NAMALWA (cell line): ENCODE data around the gene PRAMEF8.
"Not testable (repeated sequence)": the region's sequence is repeated elsewhere in the genome, so short reads cannot be mapped to it uniquely, and the experiment has no call there.

ENCODE experiments used
- DNase-seq: peaks from one replicate; pipeline ENCODE4 v3.0.0-alpha.2; 2015; ENCODE audit warnings: low spot score

The PRAMEF8 gene

DNA sequence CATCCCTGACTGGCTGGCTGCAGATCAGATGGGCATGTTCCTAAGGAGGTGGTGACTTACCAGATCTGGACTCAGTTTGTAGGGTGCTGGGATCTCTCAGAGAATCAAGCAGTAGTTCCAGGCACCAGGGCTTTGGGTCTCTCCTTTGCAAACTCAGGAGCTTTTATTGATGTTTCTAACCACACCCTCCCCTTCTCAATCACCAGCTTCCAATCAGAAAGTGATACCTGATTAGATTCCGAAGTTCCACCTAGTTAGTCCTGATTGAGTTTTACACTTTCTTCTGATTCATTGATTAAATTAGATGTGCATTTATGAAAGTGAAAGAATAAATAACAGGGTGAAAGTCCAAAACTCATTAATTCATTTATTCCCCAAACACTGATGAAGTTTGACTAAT is at the start of gene PRAMEF8:
Gene PRAMEF8 (minus strand): TSS at position 101 of the 400 bp plus-strand sequence. CDS start 1,046 bp downstream, outside the sequence.
- DNase-seq = not testable (repeated sequence)

DNA sequence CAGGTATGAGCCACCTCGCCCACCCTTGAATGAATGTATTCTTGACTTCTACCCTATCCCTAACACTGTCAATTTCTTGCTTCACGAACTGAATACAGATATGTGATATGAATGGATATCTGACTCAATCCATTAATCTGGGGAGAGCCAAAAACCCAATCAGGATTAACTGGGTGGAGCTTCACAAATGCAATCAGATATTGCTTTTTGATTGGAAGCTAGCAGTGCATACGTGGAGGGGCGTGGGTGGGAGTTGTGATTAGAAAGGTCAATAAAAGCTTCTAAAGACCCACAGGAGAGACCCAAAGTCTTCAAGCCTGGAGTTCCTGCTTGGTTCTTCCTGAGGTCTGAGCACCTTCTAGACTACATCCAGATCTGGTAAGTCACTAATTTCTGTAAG is 30.3 kb upstream of the PRAMEF8 start, which contains the start of gene PRAMEF15:
Gene PRAMEF15 (plus strand): TSS at position 301 of the 400 bp plus-strand sequence. CDS start 2,827 bp downstream, outside the sequence.
- not testable (repeated sequence) for DNase-seq

DNA sequence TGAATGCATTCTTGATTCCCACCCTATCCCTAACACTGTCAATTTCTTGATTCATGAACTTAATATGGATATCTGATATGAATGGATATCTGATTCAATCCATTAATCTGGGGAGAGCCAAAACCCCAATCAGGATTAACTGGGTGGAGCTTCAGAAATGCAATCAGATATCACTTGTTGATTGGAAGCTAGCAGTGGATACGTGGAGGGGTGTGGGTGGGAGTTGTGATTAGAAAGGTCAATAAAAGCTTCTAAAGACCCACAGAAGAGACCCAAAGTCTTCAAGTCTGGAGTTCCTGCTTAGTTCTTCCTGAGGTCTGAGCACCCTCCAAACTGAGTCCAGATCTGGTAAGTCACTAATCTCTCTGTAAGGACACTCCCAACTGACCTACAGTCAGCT is 18.3 kb upstream of the PRAMEF8 start, which contains the start of gene PRAMEF33:
Gene PRAMEF33 (plus strand): TSS at position 301 of the 400 bp plus-strand sequence. CDS start 2,416 bp downstream, outside the sequence.
- not testable (repeated sequence) for DNase-seq

DNA sequence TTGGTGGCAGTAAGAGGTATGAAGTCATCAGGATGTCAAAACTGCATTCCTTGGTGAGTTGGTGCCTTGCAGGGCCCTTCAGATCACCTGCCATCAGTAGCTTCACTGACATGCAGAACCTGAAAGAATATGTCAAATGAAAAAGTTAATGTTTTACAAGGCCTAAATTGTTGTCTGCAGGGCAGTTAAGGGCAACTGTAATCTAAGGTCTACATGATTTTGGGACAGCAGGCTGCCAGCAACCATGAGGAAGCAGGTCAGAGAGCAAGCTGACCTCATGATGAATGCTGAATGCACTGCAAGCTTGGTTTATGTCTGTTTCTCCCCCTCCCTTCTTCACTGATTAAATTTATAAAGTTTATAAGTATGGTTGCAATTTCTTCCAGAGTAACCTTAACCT is 17.3 kb upstream of the PRAMEF8 start:
- DNase-seq = not testable (repeated sequence)

DNA sequence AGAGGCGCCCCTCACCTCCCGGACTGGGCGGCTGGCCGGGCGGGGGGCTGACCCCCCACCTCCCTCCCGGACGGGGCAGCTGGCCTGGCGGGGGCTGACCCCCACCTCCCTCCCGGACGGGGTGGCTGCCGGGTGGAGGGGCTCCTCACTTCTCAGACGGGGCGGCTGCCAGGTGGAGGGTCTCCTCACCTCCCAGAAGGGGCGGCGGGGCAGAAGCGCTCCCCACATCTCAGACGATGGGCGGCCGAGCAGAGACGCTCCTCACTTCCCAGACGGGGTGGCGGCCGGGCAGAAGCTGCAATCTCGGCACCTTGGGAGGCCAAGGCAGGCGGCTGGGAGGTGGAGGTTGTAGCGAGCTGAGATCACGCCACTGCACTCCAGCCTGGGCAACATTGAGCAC is 13.8 kb upstream of the PRAMEF8 start:
- not testable (repeated sequence) for DNase-seq

DNA sequence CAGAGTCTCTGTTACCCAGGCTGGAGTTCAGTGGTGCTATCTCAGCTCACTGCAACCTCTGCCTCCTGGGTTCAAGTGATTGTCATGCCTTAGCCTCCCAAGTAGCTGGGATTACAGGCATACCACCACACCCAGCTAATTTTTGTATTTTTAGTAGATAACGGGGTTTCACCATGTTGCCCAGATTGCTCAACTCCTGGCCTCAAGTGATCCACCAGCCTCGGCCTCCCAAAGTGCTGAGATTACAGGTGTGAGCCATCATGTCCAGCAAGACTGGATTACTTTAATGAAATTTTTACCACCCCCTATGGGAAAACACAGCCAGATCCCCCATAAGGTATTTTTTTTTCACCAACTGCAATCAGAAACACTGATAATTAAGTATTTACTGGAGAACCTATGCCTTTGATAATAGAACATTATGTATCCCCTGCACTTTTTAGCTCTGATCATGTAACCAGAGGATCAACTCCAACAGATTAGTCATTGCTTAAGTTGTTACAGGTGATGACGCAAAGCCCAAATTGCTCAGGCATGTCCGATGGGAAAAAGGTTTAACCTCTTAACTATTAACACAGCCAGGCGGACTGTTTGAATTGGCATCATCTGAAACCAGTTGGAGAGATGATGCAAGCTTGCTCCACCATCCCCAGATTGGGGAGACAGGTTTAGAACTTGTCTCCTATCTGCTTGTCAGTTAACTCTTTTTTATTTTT is 12.4 kb upstream of the PRAMEF8 start:
- not testable (repeated sequence) for DNase-seq

DNA sequence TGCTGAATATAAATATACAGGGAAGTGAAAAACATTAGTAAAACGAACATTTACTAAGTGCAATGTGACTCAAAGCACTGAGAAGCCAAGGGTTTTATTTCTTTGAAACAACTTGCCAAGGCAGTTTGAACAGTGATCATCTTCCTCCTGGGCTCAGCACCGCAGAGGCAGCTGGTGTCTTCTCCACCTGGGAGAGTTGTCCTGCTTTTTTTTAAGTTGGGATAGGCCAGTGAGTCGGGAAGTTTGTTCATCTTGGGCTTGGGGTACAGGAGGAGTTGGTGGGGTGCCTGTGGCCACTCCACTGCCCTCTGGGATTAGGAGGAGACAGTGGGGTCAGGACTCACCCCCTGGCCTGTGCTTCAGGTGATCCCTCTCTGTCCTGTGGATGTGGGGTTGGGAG is 4.1 kb upstream of the PRAMEF8 start:
- not testable (repeated sequence) for DNase-seq

DNA sequence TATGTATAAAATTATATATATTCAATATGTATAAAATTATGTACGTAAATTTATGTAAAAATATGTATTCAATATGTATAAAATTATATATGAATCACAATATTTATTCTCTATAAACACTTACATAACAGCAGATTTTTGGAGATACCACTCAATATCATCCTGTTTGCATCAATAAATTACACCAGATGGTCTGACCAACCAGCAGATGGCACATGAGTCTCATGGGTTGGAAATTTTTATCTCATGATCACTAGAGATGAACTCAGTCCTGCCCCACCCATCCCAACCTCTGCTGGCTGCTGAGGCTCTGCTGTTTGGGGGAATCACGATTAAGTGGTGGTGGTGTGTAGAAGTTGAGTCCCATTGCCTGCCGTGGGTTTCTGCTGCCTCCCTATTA is 5.3 kb downstream of the PRAMEF8 start:
- not testable (repeated sequence) for DNase-seq

DNA sequence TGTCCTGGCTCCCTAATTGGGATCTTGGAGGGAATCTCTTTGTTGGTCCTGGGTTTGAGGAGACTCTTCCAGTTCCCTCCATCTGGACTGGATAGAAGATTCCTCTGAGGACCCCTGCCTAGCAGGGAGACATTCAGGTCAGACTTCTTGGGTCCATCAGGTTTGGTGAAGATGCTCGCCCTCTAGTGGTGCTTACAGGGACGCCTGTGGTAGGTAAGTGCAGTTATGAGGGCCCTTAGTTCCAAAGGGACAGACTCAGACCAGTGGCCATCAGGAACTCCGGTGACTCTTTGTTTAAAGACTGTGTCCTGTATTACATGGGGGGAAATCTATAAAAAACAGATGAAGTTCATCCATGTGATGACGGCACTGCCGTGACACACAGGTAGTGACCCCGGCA is 7.9 kb downstream of the PRAMEF8 start:
- DNase-seq = peak; percentile 19

DNA sequence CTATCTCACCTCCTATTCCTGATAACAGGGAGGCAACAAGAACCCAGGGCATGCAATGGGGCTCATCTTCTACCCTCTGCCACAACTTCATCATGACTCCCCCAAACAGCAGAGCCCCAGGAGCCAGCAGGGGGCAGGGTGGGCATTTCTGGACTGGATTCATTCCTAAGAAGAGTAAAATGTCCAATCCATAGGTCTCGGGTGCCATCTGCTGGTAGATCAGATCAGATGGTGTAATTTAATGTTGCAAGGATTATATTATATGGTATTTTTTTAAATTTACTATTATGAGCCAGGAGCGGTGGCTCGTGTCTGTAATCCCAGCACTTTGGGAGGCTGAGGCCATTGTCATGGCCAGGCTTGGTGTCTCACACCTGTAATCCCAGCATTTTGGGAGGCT is 19.8 kb downstream of the PRAMEF8 start:
- DNase-seq = not testable (repeated sequence)

DNA sequence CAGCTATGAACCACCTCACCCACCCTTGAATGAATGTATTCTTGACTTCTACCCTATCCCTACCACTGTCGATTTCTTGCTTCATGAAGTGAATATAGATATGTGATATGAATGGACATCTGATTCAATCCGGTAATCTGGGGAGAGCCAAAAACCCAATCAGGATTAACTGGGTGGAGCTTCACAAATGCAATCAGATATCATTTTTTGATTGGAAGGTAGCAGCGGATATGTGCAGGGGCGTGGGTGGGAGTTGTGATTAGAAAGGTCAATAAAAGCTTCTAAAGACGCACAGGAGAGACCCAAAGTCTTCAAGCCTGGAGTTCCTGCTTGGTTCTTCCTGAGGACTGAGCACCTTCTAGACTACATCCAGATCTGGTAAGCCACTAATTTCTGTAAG is 31.0 kb downstream of the PRAMEF8 start, which contains the start of gene PRAMEF5:
Gene PRAMEF5 (plus strand): TSS at position 301 of the 400 bp plus-strand sequence. CDS start 5,071 bp downstream, outside the sequence.
- DNase-seq = not testable (repeated sequence)

DNA sequence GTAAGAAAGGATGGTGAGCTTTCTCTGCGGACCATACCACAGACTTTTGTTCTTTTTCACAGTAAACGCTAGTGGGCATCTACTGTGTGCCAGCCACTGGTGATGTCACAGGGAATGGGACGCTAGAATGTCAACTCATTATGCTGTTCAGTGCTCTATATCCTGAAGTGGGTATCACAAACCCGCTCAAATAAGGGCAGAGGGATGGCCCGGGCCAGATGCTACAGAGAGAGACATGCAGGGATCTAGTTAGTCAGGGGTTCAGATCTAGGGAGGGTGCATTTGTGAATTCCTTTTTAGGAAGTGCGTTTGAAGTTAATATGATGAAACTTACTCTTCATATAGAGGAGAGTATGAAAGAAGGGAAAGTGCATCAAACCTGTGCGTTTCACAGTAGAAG is 37.8 kb downstream of the PRAMEF8 start:
- not testable (repeated sequence) for DNase-seq

DNA sequence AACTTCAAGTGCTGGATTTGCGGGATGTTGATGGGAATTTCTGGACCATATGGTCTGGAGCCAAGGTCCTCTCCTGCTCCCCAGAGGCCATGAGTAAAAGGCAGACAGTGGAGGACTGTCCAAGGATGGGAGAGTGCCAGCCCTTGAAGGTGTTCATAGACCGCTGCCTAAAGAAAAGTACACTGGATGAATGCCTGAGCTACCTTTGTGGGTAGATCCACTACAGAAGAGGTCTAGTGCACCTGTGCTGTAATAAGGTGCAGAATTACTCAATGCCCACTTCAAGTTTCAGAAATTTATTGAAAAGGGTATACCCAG is 38.4 kb downstream of the PRAMEF8 start:
- not testable (repeated sequence) for DNase-seq

DNA sequence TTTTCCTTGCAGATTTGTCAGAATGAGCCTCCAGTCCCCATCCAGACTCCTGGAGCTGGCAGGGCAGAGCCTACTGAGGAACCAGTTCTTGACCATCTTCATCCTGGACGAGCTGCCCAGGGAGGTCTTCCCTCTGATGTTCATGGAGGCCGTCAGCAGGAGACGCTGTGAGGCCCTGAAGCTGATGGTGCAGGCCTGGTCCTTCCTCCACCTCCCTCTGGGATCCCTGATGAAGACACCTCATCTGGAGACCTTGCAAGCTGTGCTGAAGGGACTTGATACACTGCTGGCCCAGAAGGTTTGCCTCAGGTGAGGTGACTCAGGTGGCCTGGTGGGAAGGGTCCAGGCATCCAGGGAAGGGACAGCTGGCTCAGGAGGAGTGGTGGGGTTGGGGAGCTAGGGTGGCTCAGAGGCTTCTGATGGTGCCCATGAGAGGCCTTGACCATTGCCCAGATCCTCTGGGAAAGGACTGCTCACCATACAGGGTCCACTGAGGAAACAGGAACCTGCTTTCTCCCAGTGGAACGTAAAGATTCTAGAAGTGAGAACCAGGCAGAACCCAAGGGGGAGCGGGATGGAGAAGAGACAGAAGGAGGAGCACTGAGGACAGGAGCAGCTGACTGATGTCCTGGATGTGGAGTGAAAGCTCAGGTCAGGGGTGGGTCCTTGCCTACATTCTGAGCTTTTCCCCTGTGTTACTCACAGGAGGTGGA is 38.9 kb downstream of the PRAMEF8 start:
- not testable (repeated sequence) for DNase-seq

DNA sequence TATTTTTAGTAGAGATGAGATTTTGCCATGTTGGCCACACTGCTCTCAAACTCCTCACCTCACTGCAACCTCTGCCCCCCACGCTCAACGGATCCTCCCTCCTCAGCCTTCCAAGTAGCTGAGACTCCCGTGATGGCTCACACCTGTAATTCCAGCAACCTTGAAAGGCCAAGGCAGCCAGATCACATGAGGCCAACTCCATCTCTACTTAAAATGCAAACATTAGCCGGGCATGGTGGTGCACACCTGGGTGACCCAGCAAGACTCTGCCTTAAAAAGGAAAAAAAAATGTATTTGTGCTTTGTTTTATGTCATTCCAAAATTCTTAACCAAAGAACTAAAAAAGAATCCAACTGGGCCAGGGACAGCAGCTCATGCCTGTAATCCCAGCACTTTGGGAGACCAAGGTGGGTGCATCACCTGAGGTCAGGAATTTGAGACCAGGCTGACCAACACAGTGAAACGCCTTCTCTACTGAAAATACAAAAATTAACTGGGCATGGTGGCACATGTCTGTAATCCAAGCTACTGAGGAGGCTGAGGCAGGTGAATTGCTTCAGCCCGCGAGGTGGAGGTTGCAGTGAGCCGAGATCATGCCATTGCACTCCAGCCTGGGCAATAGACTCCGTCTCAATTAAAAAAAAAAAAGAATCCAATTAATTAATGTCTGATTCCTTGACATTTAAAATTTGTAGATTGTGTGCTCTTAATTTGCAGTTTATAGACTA is 41.2 kb downstream of the PRAMEF8 start:
- DNase-seq = not testable (repeated sequence)

DNA sequence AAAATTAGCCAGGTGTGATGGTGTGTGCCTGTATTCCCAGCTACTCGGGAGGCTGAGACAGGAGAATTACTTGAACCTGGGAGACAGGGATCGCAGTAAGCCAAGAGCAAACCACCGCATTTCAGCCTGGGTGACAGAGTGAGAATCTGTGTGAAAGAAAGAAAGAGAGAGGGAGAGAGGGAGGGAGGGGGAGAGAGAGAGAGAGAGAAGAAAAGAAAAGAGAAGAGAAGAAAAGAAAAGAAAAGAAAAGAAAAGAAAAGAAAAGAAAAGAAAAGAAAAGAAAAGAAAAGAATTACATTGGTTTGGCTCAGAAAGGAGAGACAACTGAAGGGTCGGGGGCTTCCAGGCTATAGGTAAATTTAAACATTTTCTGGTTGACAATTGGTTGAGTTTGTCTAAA is 45.3 kb downstream of the PRAMEF8 start:
- DNase-seq = not testable (repeated sequence)

DNA sequence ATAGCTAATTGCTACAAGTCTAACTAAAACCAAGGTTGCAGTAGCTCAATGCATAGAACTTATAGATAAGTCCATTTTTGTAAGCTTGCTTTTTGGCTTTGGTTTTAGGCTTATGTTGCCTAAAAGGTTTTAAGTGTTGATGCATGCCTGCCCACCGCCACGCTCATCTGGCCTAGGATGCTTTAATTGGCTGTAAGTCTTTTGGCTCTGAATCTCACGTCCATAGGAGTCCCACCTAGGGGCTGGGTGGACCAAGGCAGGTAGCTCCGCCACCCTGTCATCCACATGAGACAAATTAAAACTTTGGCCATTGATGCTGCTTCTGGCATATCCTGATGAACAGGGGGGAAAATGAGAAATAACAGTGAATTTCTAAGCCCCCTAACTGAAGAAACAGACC is 47.4 kb downstream of the PRAMEF8 start:
- DNase-seq = not testable (repeated sequence)

DNA sequence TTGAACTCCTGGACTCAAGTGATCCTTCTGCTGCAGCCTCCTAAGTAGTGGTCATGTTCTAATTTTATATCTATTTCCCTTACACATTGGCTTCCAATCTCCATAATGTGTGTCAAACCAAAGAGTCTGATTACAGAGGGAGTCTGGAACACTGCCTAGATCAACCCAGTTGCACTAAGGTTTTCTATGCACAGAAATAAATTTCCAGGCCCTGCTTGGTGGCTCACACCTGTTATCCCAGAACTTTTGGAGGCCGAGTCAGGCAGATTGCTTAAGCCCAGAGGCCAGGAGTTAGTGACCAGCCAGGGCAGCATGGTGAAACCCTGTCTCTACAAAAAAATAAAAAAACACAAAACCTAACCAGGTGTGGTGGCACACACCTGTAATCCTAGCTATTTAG is 50.9 kb downstream of the PRAMEF8 start:
- not testable (repeated sequence) for DNase-seq

DNA sequence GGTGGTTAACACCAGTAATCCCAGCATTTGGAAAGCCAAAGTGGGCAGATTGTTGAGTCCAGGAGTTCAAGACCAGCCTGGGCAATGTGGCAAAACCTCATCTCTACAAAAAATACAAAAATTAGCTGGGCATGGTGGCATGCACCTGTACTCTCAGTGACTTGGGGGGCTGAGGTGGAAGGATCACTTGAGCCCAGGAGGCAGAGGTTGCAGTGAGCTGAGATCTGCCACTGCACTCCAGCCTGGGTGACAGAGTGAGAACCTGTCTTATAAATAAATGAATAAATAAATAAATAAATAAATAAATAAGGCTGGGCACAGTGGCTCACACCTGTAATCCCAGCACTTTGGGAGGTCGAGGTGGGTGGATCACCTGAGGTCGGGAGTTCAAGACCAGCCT is 52.9 kb downstream of the PRAMEF8 start:
- not testable (repeated sequence) for DNase-seq
